WERI-Rb-1 (cell line): Measurements from ENCODE around the gene SLC9C1.

Source experiments
- DNase-seq: peaks from one replicate; pipeline ENCODE4 v3.0.0-alpha.2; 2020
- H3K27ac ChIP-seq: fragments of 250-450 bp; sonication (Bioruptor Pico); 2 replicates; pipeline ENCODE4 v1.5.1; 2020; ENCODE audit warnings: mild to moderate bottlenecking, moderate library complexity
- H3K27me3 ChIP-seq: fragments of 250-450 bp; sonication (Bioruptor Pico); 2 replicates; pipeline ENCODE4 v1.5.1; 2021; ENCODE audit warnings: mild to moderate bottlenecking, low read depth, moderate library complexity; ENCODE audit not compliant: insufficient read depth, severe bottlenecking
- H3K36me3 ChIP-seq: fragments of 250-450 bp; sonication (Bioruptor Pico); 2 replicates; pipeline ENCODE4 v1.5.1; 2020; ENCODE audit warnings: mild to moderate bottlenecking, moderate library complexity
- H3K4me3 ChIP-seq: 2 replicates; pipeline ENCODE4 v1.5.1; 2011; ENCODE audit warnings: low read depth, mild to moderate bottlenecking, control low read depth, low read length
- H3K9me3 ChIP-seq: fragments of 250-450 bp; sonication (Bioruptor Pico); 2 replicates; pipeline ENCODE4 v1.5.1; 2021; ENCODE audit warnings: mild to moderate bottlenecking, moderate library complexity; ENCODE audit not compliant: severe bottlenecking
- TF ChIP-seq, protein P1 (sequence below): IDR thresholded peaks from 2 replicates; pipeline ENCODE4 v1.5.1; 2011; ENCODE audit warnings: low read depth, mild to moderate bottlenecking, control low read depth, inconsistent platforms, low read length

Gene SLC9C1

DNA sequence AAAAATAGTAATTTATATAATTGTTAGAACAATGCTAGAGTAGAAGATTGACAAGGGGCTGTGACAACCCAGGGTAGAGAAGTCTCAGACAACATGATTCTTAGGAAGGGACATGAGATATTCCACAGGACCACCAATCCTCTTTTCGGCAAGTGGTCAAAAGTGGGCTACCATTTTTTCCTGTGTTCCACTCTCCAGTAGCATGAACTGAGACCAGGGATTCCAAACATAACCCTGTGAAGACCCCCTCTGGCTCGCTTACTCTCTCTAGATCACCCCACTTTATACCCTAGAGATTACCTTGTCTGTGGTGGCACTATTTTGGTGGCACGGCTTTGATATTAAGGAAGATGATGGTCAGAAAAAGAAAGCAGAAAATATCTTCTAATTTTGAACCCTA lies 161.9 kb downstream of the SLC9C1 start:
- TF ChIP-seq, protein P1, sequence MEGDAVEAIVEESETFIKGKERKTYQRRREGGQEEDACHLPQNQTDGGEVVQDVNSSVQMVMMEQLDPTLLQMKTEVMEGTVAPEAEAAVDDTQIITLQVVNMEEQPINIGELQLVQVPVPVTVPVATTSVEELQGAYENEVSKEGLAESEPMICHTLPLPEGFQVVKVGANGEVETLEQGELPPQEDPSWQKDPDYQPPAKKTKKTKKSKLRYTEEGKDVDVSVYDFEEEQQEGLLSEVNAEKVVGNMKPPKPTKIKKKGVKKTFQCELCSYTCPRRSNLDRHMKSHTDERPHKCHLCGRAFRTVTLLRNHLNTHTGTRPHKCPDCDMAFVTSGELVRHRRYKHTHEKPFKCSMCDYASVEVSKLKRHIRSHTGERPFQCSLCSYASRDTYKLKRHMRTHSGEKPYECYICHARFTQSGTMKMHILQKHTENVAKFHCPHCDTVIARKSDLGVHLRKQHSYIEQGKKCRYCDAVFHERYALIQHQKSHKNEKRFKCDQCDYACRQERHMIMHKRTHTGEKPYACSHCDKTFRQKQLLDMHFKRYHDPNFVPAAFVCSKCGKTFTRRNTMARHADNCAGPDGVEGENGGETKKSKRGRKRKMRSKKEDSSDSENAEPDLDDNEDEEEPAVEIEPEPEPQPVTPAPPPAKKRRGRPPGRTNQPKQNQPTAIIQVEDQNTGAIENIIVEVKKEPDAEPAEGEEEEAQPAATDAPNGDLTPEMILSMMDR = no peak
- H3K9me3 ChIP-seq = no peaks in the 10 kb centered on the region
- H3K36me3 ChIP-seq = no peaks in the 10 kb centered on the region
- DNase-seq = no peak
- no peaks in the 10 kb centered on the region for H3K27me3 ChIP-seq
- no peak overlapping the region for H3K27ac ChIP-seq
- H3K4me3 ChIP-seq = no peak overlapping the region

- TF ChIP-seq, protein P1 = no peak
- Histone ChIP-seq H3K27ac (no peak overlapping the region), H3K4me3 (no peak overlapping the region), H3K36me3 (no peaks in the 10 kb centered on the region), H3K27me3 (no peaks in the 10 kb centered on the region), H3K9me3 (no peaks in the 10 kb centered on the region)
- DNase-seq = no peak
Measured at GRCh38 chr3:112131111-112131510, 162.9 kb downstream of the SLC9C1 start.

DNA sequence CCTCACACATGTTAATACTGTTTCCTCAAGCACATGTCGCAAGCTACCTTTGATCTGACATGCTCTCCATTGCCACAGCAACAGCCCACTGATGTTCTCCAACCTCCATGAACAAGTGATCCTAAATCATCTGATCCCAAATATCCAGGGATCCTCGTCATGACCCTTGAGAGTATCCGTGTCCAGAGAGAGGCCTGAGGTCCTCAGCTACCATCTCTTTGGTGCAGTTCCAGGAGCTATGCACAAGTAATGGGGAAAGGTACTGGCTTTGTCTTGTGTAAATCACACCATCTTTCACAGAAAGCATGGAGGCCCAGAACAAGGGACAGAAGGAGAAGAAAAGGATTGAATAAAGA lies 163.4 kb downstream of the SLC9C1 start:
- DNase-seq = no peak
- H3K36me3 ChIP-seq = no peaks in the 10 kb centered on the region
- H3K27me3 ChIP-seq = no peaks in the 10 kb centered on the region
- TF ChIP-seq, protein P1 = no peak
- no peaks in the 10 kb centered on the region for H3K9me3 ChIP-seq
- no peak overlapping the region for H3K27ac ChIP-seq
- no peak overlapping the region for H3K4me3 ChIP-seq

- H3K27me3 ChIP-seq = no peaks in the 10 kb centered on the region
- TF ChIP-seq, protein P1 = no peak
- no peak overlapping the region for H3K4me3 ChIP-seq
- no peak overlapping the region for H3K27ac ChIP-seq
- DNase-seq = no peak
- no peaks in the 10 kb centered on the region for H3K9me3 ChIP-seq
- no peaks in the 10 kb centered on the region for H3K36me3 ChIP-seq
Measured at GRCh38 chr3:112129925-112130637, 163.9 kb downstream of the SLC9C1 start.

GRCh38 chr3:112128843-112129727 lies 164.9 kb downstream of the SLC9C1 start:
- TF ChIP-seq, protein P1 = no peak
- H3K36me3 ChIP-seq = no peaks in the 10 kb centered on the region
- H3K27me3 ChIP-seq = no peaks in the 10 kb centered on the region
- H3K4me3 ChIP-seq = no peak overlapping the region
- no peak overlapping the region for H3K27ac ChIP-seq
- DNase-seq = no peak
- no peaks in the 10 kb centered on the region for H3K9me3 ChIP-seq
